Measurements from ENCODE around the gene WTIP. TPM values are rescaled to one million over a fixed set of nuclear protein-coding genes. Genes with fewer than 3 reads are reported as not detected.

WTIP gene
- total RNA-seq, 4 donors from 2014 or later = 0.49 to 9.3 (median 2.4) TPM

DNA sequence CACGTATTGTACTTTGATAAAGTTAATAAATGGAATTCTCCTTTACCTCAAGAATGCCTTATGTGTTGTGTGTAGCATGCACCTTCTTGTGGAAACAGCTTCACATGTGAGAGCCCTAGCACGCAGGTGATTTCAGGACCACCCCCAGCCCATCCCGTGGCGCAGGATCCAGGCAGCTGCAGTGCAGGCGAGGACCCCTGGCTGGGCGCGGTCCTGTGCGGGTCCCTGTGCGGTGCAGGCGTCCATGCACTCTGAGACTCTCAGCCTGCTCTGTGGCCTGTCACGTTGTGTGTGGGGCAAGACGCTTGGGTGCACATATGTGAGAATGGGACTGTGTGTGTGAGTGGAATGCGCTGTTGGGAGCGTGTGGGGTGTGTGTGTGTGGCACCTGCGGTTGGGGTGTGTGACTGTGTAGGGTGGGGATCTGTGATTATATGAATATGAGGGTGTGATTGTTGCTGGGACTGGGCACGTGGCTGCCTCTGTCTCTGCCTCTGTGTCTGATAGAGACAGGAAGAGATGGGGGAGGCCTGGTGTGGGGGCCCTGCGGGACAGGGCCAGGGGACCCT is 30.8 kb downstream of the WTIP start:
- Histone ChIP-seq H3K9me3 (peaks cover 0 to 8% (median 3%) of the 10 kb centered on the region in 3 donors), H3K27ac (no peak overlapping the region), H3K4me3 (no peak overlapping the region), H3K4me1 (no peaks in the 10 kb centered on the region), H3K36me3 (no peaks in the 10 kb centered on the region), H3K27me3 (peaks cover 0 to 5% (median 0%) of the 10 kb centered on the region in 4 donors)
- no peak for DNase-seq
- TF ChIP-seq, protein P1, sequence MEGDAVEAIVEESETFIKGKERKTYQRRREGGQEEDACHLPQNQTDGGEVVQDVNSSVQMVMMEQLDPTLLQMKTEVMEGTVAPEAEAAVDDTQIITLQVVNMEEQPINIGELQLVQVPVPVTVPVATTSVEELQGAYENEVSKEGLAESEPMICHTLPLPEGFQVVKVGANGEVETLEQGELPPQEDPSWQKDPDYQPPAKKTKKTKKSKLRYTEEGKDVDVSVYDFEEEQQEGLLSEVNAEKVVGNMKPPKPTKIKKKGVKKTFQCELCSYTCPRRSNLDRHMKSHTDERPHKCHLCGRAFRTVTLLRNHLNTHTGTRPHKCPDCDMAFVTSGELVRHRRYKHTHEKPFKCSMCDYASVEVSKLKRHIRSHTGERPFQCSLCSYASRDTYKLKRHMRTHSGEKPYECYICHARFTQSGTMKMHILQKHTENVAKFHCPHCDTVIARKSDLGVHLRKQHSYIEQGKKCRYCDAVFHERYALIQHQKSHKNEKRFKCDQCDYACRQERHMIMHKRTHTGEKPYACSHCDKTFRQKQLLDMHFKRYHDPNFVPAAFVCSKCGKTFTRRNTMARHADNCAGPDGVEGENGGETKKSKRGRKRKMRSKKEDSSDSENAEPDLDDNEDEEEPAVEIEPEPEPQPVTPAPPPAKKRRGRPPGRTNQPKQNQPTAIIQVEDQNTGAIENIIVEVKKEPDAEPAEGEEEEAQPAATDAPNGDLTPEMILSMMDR (IDR thresholded peaks at IDR 0.05) = no peak
- TF ChIP-seq POLR2A (IDR thresholded peaks at IDR 0.05) = no peak
- intact Hi-C loops (cut with DNase I) = no loop called here
- 80 to 89% methylated on average over 4 to 12 of the region's 17 CpGs for WGBS, 2 donors

DNA sequence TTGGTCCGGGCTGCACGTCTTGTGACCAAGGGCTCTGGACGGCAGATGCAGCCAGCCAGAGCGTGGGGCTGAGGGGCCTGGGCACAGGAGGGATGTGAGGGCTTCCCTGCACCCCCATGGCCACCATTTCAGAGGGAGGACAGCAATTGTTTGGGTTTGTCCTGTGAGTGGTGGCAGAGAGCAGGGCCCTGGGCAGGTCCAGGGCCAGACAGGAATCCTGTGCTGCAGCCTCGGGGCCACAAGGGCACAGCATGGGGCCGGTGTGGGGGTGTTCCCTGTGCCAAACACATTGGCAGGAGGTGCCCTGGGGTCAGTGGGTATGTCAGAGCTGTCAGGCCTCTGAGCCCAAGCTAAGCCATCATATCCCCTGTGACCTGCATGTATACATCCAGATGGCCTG is 32.2 kb downstream of the WTIP start:
- no peak for DNase-seq
- WGBS, 2 donors = 100% methylated on average over 1 of the region's 6 CpGs; no CpG with 5 or more reads in 1 of the 2 donors
- intact Hi-C loops (cut with DNase I) = no loop called here
- Histone ChIP-seq H3K27ac (no peak overlapping the region), H3K4me1 (no peaks in the 10 kb centered on the region), H3K36me3 (no peaks in the 10 kb centered on the region), H3K4me3 (no peak overlapping the region), H3K27me3 (peaks cover 0 to 5% (median 0%) of the 10 kb centered on the region in 4 donors), H3K9me3 (peaks cover 0 to 8% (median 3%) of the 10 kb centered on the region in 3 donors)
- TF ChIP-seq, protein P1 (IDR thresholded peaks at IDR 0.05) = no peak
- no peak for TF ChIP-seq POLR2A (IDR thresholded peaks at IDR 0.05)

DNA sequence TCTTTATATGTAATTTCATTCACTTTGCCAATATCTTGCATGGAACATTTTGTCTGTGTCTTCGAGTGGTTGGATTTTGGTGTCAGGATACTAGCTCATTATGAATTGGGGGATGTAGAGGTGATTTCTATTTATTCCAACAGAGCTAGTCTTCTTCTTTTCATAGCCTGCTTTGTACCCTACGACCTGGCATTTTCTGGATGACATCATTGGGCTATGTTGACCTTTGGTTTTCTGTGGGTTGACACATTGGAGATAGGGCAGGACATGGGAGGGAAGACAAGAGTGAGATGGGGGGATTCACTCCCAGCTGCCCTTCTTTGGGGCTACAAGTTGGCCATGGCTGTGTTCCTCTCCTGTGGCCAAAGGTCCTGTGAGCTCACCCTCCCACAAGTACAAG is 38.0 kb downstream of the WTIP start:
- intact Hi-C loops (cut with DNase I) = no loop called here
- no peak for DNase-seq
- 51 to 54% methylated on average over 2 of the region's 2 CpGs for WGBS, 2 donors
- H3K27me3 ChIP-seq = peaks cover 0 to 8% (median 0%) of the 10 kb centered on the region in 4 donors
- no peaks in the 10 kb centered on the region for H3K9me3 ChIP-seq
- H3K4me3 ChIP-seq = no peak overlapping the region
- H3K36me3 ChIP-seq = no peaks in the 10 kb centered on the region
- H3K4me1 ChIP-seq = no peaks in the 10 kb centered on the region
- no peak overlapping the region for H3K27ac ChIP-seq
- no peak for TF ChIP-seq POLR2A (IDR thresholded peaks at IDR 0.05)
- TF ChIP-seq, protein P1 (IDR thresholded peaks at IDR 0.05) = no peak

DNA sequence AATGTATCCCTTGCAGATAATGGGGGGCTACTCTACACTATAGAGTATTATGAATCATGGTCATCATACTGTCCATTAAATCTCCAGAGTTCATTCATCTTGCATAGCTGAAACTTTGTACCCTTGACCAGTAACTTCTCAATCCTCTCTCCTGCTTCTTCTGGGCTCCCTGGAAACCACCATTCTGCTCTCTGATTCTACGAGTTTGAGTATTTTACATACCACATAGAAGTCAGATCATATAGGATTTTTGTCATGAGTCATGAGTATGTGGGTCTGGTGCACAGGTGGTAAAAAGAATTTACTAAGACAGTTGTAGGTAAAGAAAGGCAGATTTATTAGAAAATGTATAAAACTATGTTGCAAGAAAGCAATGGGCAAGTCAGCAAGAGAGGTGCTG is 41.9 kb downstream of the WTIP start:
- DNase-seq = no peak
- H3K4me3 ChIP-seq = no peak overlapping the region
- no peaks in the 10 kb centered on the region for H3K4me1 ChIP-seq
- no peak overlapping the region for H3K27ac ChIP-seq
- 42 to 75% methylated on average over 1 of the region's 1 CpG for WGBS, 2 donors
- peaks cover 0 to 13% (median 0%) of the 10 kb centered on the region in 4 donors for H3K27me3 ChIP-seq
- intact Hi-C loops (cut with DNase I) = no loop called here
- no peaks in the 10 kb centered on the region for H3K36me3 ChIP-seq
- TF ChIP-seq, protein P1 (IDR thresholded peaks at IDR 0.05) = no peak
- no peak for TF ChIP-seq POLR2A (IDR thresholded peaks at IDR 0.05)
- no peaks in the 10 kb centered on the region for H3K9me3 ChIP-seq

DNA sequence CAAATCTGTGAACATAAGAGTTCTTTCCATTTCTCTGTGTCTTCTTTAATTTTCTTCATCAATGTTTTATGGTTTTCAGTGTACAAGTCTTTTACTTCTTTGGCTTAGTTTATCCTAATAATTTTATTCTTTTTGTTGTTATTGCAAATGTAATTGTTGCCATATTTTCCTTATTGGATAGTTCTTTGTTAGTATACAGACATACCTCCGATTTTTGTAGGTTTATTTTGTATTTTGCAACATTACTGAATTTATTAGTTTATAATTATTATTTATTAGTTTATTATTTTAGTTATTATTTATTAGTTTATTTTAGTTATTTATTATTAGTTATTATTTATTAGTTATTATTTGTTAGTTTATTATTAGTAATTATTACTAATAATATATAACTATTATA is 43.4 kb downstream of the WTIP start:
- H3K36me3 ChIP-seq = no peaks in the 10 kb centered on the region
- TF ChIP-seq, protein P1 (IDR thresholded peaks at IDR 0.05) = no peak
- no peak for TF ChIP-seq POLR2A (IDR thresholded peaks at IDR 0.05)
- H3K4me1 ChIP-seq = no peaks in the 10 kb centered on the region
- 50 to 82% methylated on average over 1 of the region's 1 CpG for WGBS, 2 donors
- H3K27me3 ChIP-seq = peaks cover 0 to 21% (median 0%) of the 10 kb centered on the region in 4 donors
- DNase-seq = no peak
- H3K9me3 ChIP-seq = no peaks in the 10 kb centered on the region
- no peak overlapping the region for H3K27ac ChIP-seq
- intact Hi-C loops (cut with DNase I) = no loop called here
- no peak overlapping the region for H3K4me3 ChIP-seq
